Neuronal stem cell (in vitro differentiated cells): ENCODE results near the gene PTPRQ.
A peak's percentile ranks its signal among the peaks of the same experiment; 100 is the strongest.

Experiments
- DNase-seq: peaks from one replicate; pipeline ENCODE4 v3.0.0-alpha.2; 2013; ENCODE audit warnings: low spot score
- H2AFZ ChIP-seq: one replicate; pipeline ENCODE4 v1.6.1; 2013; ENCODE audit warnings: mild to moderate bottlenecking, low read length, inconsistent platforms
- H2AK5ac ChIP-seq: 2 replicates; pipeline ENCODE4 v1.6.1; 2013; ENCODE audit warnings: low read depth, mild to moderate bottlenecking, inconsistent platforms, low read length, moderate library complexity, mixed read lengths
- H2BK120ac ChIP-seq: 2 replicates; pipeline ENCODE4 v1.6.1; 2013; ENCODE audit warnings: low read depth, mild to moderate bottlenecking, inconsistent platforms, low read length, moderate library complexity, mixed read lengths
- H2BK12ac ChIP-seq: one replicate; pipeline ENCODE4 v1.6.1; 2013; ENCODE audit warnings: low read length, inconsistent platforms
- H2BK15ac ChIP-seq: 2 replicates; pipeline ENCODE4 v1.6.1; 2013; ENCODE audit warnings: mild to moderate bottlenecking, low read length, inconsistent platforms, mixed read lengths
- H2BK5ac ChIP-seq: one replicate; pipeline ENCODE4 v1.6.1; 2013; ENCODE audit warnings: inconsistent platforms, mild to moderate bottlenecking, low read length, moderate library complexity
- H3K14ac ChIP-seq: one replicate; pipeline ENCODE4 v1.6.1; 2013; ENCODE audit warnings: low read length, inconsistent platforms
- H3K18ac ChIP-seq: 2 replicates; pipeline ENCODE4 v1.6.1; 2013; ENCODE audit warnings: low read length, inconsistent platforms
- H3K23ac ChIP-seq: 2 replicates; pipeline ENCODE4 v1.6.1; 2013; ENCODE audit warnings: low read depth, mild to moderate bottlenecking, mixed read lengths, low read length, inconsistent platforms; ENCODE audit not compliant: poor library complexity
- H3K27ac ChIP-seq: replicated peaks from 3 replicates; pipeline ENCODE4 v1.5.1; 2013; ENCODE audit warnings: low read length, inconsistent platforms
- H3K27me3 ChIP-seq, 3 experiments: 2 replicates each; pipeline ENCODE4 v1.6.1; 2013; ENCODE audit warnings: low read length in 3 of 3, mild to moderate bottlenecking in 2 of 3, inconsistent platforms in 1 of 3, low read depth in 1 of 3, mixed read lengths in 1 of 3, moderate library complexity in 1 of 3; ENCODE audit not compliant: control insufficient read depth in 3 of 3, insufficient read depth in 3 of 3
- H3K36me3 ChIP-seq, 2 donors: replicated peaks in 1 of 2; 2 replicates each; pipeline ENCODE4 v1.6.1; 2013; ENCODE audit warnings: low read length in 2 of 2; ENCODE audit not compliant: control insufficient read depth in 2 of 2, insufficient read depth in 2 of 2
- H3K4ac ChIP-seq: 2 replicates; pipeline ENCODE4 v1.6.1; 2013; ENCODE audit warnings: inconsistent platforms, mild to moderate bottlenecking, low read length, moderate library complexity
- H3K4me1 ChIP-seq, 2 donors: 1 replicate in 1 of 2; 2 replicates in 1 of 2; pipeline ENCODE4 v1.6.1; 2013; ENCODE audit warnings: low read length in 2 of 2, low read depth in 1 of 2; ENCODE audit not compliant: control insufficient read depth in 2 of 2, insufficient read depth in 1 of 2
- H3K4me2 ChIP-seq: one replicate; pipeline ENCODE4 v1.6.1; 2013; ENCODE audit warnings: mild to moderate bottlenecking, low read length, inconsistent platforms; ENCODE audit not compliant: insufficient read depth, poor library complexity, severe bottlenecking
- H3K4me3 ChIP-seq, 2 donors: 2 replicates each; pipeline ENCODE4 v1.5.1; 2013; ENCODE audit warnings: low read length in 2 of 2, mild to moderate bottlenecking in 2 of 2, inconsistent platforms in 1 of 2, moderate library complexity in 1 of 2
- H3K79me1 ChIP-seq: one replicate; pipeline ENCODE4 v1.6.1; 2013; ENCODE audit warnings: low read depth, mild to moderate bottlenecking, inconsistent platforms, low read length, moderate library complexity
- H3K9ac ChIP-seq: one replicate; pipeline ENCODE4 v1.6.1; 2013; ENCODE audit warnings: mild to moderate bottlenecking, low read depth, low read length, inconsistent platforms; ENCODE audit not compliant: poor library complexity
- H3K9me3 ChIP-seq, 2 donors: replicated peaks in 1 of 2; 2 replicates each; pipeline versions ENCODE3 to v1.6.1; 2013; ENCODE audit warnings: low read length in 2 of 2, mild to moderate bottlenecking in 2 of 2, inconsistent platforms in 1 of 2, low read depth in 1 of 2, mixed read lengths in 1 of 2, moderate library complexity in 1 of 2; ENCODE audit not compliant: control insufficient read depth in 2 of 2, insufficient read depth in 1 of 2
- H4K8ac ChIP-seq: one replicate; pipeline ENCODE4 v1.6.1; 2013; ENCODE audit warnings: low read depth, mild to moderate bottlenecking, inconsistent platforms, low read length, moderate library complexity
- H4K91ac ChIP-seq: one replicate; pipeline ENCODE4 v1.6.1; 2013; ENCODE audit warnings: low read length, low read depth, mild to moderate bottlenecking, inconsistent platforms; ENCODE audit not compliant: poor library complexity
- WGBS, 2 donors: extraction: QIAGEN DNeasy Blood & Tissue Kit; methylation state at CpG; one replicate each; pipeline ENCODE4 v1.1.7; 2013; ENCODE audit warnings: missing lambda C conversion rate in 2 of 2, mixed read lengths in 1 of 2; ENCODE audit not compliant: insufficient read length in 2 of 2, insufficient replicate concordance in 1 of 2; ENCODE audit errors: extremely low coverage in 2 of 2; 5-methylcytosine and 5-hydroxymethylcytosine counted together

Gene PTPRQ

GRCh38 chr12:80582431-80582830 lies 138.4 kb downstream of the PTPRQ start:
- H3K4me2 ChIP-seq = no peak overlapping the region
- no peaks in the 10 kb centered on the region for H3K4me1 ChIP-seq
- no peak overlapping the region for H3K23ac ChIP-seq
- H3K9me3 ChIP-seq = no peaks in the 10 kb centered on the region
- no peak overlapping the region for H3K9ac ChIP-seq
- no peak overlapping the region for H3K27ac ChIP-seq
- H4K8ac ChIP-seq = no peak overlapping the region
- no peak overlapping the region for H2BK12ac ChIP-seq
- no peak overlapping the region for H3K14ac ChIP-seq
- H4K91ac ChIP-seq = no peak overlapping the region
- H3K27me3 ChIP-seq = no peaks in the 10 kb centered on the region
- H3K4ac ChIP-seq = no peak overlapping the region
- H2BK120ac ChIP-seq = no peak overlapping the region
- H2BK15ac ChIP-seq = no peak overlapping the region
- WGBS, 2 donors = no CpG with 5 or more reads among the region's 2 CpGs
- no peak overlapping the region for H3K18ac ChIP-seq
- H2AK5ac ChIP-seq = no peak overlapping the region
- H2AFZ ChIP-seq = no peak overlapping the region
- no peaks in the 10 kb centered on the region for H3K36me3 ChIP-seq
- H3K4me3 ChIP-seq = no peak overlapping the region
- no peaks in the 10 kb centered on the region for H3K79me1 ChIP-seq
- H2BK5ac ChIP-seq = no peak overlapping the region
- DNase-seq = no peak

DNA sequence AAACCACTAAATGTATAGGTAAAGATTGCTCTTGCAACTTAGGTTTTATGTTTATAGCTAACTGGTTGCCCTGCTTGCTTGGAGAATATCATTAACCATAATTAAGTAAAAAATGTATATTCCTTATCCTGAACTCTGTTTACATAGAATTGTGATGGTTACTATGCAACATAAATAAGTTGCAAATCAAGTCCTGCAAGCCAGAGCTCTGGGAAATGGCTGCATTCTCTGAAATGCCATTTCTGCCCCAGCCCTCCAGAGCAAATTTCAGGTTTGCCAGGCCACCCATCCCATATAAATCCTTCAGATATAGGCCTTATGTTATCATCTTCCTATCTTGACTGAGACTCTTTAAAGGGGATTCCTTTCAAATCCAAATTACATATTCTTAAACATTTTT lies 145.0 kb downstream of the PTPRQ start:
- H3K4ac ChIP-seq = no peak overlapping the region

GRCh38 chr12:80590085-80590484 lies 146.1 kb downstream of the PTPRQ start:
- no peak overlapping the region for H3K27ac ChIP-seq

More for the DNA sequence above, 145.0 kb downstream of the PTPRQ start:
- no peak overlapping the region for H2AK5ac ChIP-seq
- H3K23ac ChIP-seq = no peak overlapping the region
- no peak overlapping the region for H3K4me3 ChIP-seq
- no peak overlapping the region for H4K8ac ChIP-seq
- H2AFZ ChIP-seq = peak overlapping the region; percentile 14
- no peak overlapping the region for H2BK12ac ChIP-seq
- no peaks in the 10 kb centered on the region for H3K36me3 ChIP-seq
- no peaks in the 10 kb centered on the region for H3K4me1 ChIP-seq
- no peaks in the 10 kb centered on the region for H3K27me3 ChIP-seq
- H3K14ac ChIP-seq = no peak overlapping the region
- H3K9me3 ChIP-seq = no peaks in the 10 kb centered on the region
- H3K9ac ChIP-seq = no peak overlapping the region
- DNase-seq = no peak
- H2BK5ac ChIP-seq = no peak overlapping the region
- no peak overlapping the region for H3K27ac ChIP-seq
- no peak overlapping the region for H3K18ac ChIP-seq
- no peak overlapping the region for H2BK120ac ChIP-seq
- H2BK15ac ChIP-seq = no peak overlapping the region
- H3K4me2 ChIP-seq = no peak overlapping the region
- no peaks in the 10 kb centered on the region for H3K79me1 ChIP-seq
- H4K91ac ChIP-seq = no peak overlapping the region

GRCh38 chr12:80593766-80594165 lies 149.7 kb downstream of the PTPRQ start:
- no CpG with 5 or more reads among the region's 1 CpG for WGBS, 2 donors

More at GRCh38 chr12:80590085-80590484, 146.1 kb downstream of the PTPRQ start:
- Histone ChIP-seq H3K23ac (no peak overlapping the region), H2BK12ac (no peak overlapping the region), H4K91ac (no peak overlapping the region), H2AK5ac (no peak overlapping the region), H3K4me2 (no peak overlapping the region), H3K18ac (no peak overlapping the region), H2BK120ac (no peak overlapping the region), H2AFZ (no peak overlapping the region), H2BK15ac (no peak overlapping the region), H3K79me1 (no peaks in the 10 kb centered on the region), H2BK5ac (no peak overlapping the region), H3K4me1 (no peaks in the 10 kb centered on the region), H3K4ac (no peak overlapping the region), H3K4me3 (no peak overlapping the region), H3K9me3 (no peaks in the 10 kb centered on the region), H3K36me3 (no peaks in the 10 kb centered on the region), H3K27me3 (no peaks in the 10 kb centered on the region), H3K9ac (no peak overlapping the region), H3K14ac (no peak overlapping the region), H4K8ac (no peak overlapping the region)
- no peak for DNase-seq
- WGBS, 2 donors = no CpG with 5 or more reads among the region's 4 CpGs

More at GRCh38 chr12:80593766-80594165, 149.7 kb downstream of the PTPRQ start:
- Histone ChIP-seq H4K91ac (no peak overlapping the region), H4K8ac (no peak overlapping the region), H3K9ac (no peak overlapping the region), H3K79me1 (no peaks in the 10 kb centered on the region), H2BK120ac (no peak overlapping the region), H3K4me2 (no peak overlapping the region), H3K4me1 (no peaks in the 10 kb centered on the region), H2BK5ac (no peak overlapping the region), H3K4me3 (no peak overlapping the region), H3K4ac (no peak overlapping the region), H2BK15ac (no peak overlapping the region), H3K23ac (no peak overlapping the region), H3K36me3 (no peaks in the 10 kb centered on the region), H3K14ac (no peak overlapping the region), H3K9me3 (no peaks in the 10 kb centered on the region), H3K27ac (no peak overlapping the region), H3K18ac (no peak overlapping the region), H2BK12ac (no peak overlapping the region), H2AFZ (no peak overlapping the region), H2AK5ac (no peak overlapping the region), H3K27me3 (no peaks in the 10 kb centered on the region)
- no peak for DNase-seq
